ENCODE results near the gene NIPAL3.

DNA sequence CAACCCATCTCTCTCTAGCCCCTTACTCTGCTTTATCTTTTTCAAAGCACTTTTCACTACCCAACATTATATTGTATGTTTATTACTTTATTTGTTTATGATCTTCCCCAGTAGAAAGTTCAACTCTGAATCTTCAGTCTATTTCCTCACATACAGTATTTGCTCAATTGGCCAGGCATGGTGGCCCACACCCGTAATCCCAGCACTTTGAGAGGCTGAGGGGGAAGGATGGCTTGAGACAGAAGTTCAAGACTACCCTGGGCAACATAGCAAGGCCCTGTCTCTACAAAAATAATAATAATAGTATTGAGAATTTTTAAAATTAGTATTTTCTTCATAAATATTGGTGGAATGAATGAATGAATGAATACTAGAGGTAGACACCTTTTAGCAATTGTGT lies 3.2 kb upstream of the NIPAL3 start:
- no peak for TF ChIP-seq EZH2phosphoT487 (IDR thresholded peaks at IDR 0.05; ENCODE audit: borderline replicate concordance, low read depth, low read length)
- TF ChIP-seq, protein P1, sequence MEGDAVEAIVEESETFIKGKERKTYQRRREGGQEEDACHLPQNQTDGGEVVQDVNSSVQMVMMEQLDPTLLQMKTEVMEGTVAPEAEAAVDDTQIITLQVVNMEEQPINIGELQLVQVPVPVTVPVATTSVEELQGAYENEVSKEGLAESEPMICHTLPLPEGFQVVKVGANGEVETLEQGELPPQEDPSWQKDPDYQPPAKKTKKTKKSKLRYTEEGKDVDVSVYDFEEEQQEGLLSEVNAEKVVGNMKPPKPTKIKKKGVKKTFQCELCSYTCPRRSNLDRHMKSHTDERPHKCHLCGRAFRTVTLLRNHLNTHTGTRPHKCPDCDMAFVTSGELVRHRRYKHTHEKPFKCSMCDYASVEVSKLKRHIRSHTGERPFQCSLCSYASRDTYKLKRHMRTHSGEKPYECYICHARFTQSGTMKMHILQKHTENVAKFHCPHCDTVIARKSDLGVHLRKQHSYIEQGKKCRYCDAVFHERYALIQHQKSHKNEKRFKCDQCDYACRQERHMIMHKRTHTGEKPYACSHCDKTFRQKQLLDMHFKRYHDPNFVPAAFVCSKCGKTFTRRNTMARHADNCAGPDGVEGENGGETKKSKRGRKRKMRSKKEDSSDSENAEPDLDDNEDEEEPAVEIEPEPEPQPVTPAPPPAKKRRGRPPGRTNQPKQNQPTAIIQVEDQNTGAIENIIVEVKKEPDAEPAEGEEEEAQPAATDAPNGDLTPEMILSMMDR (conservative IDR thresholded peaks at IDR 0.05; ENCODE audit: low read length): no peak
